OCI-LY1 (cell line): ENCODE results near the gene DNAH17.

ENCODE experiments used
- CTCF ChIP-seq: fragments of 200-600 bp; sonication (generic), shearing (Covaris generic); IDR thresholded peaks from 2 replicates; pipeline ENCODE4 v1.5.1; 2017; ENCODE audit warnings: mild to moderate bottlenecking, antibody characterized with exemption, low read length, moderate library complexity, mixed read lengths
- EZH2 ChIP-seq: fragments of 200-600 bp; sonication (generic), shearing (Covaris generic); IDR thresholded peaks from 2 replicates; pipeline ENCODE4 v1.8.0; 2017; ENCODE audit warnings: borderline replicate concordance, mixed run types, mild to moderate bottlenecking, antibody characterized with exemption, low read length, moderate library complexity, mixed read lengths

- no peak for TF ChIP-seq CTCF
- TF ChIP-seq EZH2: no peak
These were observed 1.3 kb downstream of the DNAH17 start for GRCh38 chr17:78575899-78576298.
